ENCODE measurements around the gene ANP32B.

DNA sequence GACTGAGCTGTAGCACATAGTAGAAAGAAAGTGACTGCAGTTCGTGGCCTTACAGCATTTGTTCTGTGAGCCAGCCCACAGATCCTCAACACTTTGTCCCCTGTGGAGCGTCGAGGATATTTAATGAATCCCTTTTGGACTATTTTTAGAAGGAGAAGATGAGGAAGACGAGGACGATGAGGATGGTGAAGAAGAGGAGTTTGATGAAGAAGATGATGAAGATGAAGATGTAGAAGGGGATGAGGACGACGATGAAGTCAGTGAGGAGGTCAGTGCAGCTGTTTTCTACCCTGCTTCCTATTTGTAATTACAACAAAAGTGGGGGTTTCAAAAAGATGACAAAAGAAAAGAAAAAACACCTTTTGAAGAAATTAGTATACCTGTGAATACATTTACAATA, 28.0 kb downstream of the ANP32B start:
- no peak for TF ChIP-seq EZH2phosphoT487 (IDR thresholded peaks at IDR 0.05)
- TF ChIP-seq, protein P1, sequence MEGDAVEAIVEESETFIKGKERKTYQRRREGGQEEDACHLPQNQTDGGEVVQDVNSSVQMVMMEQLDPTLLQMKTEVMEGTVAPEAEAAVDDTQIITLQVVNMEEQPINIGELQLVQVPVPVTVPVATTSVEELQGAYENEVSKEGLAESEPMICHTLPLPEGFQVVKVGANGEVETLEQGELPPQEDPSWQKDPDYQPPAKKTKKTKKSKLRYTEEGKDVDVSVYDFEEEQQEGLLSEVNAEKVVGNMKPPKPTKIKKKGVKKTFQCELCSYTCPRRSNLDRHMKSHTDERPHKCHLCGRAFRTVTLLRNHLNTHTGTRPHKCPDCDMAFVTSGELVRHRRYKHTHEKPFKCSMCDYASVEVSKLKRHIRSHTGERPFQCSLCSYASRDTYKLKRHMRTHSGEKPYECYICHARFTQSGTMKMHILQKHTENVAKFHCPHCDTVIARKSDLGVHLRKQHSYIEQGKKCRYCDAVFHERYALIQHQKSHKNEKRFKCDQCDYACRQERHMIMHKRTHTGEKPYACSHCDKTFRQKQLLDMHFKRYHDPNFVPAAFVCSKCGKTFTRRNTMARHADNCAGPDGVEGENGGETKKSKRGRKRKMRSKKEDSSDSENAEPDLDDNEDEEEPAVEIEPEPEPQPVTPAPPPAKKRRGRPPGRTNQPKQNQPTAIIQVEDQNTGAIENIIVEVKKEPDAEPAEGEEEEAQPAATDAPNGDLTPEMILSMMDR (IDR thresholded peaks at IDR 0.05) = no peak
